ENCODE data around the gene DNM2. TPM values are rescaled to one million over a fixed set of nuclear protein-coding genes. Genes with fewer than 3 reads are reported as not detected.

Gene DNM2
- total and polyA plus RNA-seq, 2 donors (not counting 1 experiment from before 2014, with no cell fraction given): 42.6 to 76.8 TPM

- Histone ChIP-seq H4K20me1 (ENCODE audit: control insufficient read depth, extremely low read depth, insufficient read depth, low read length) (no peaks in the 10 kb centered on the region), H3K36me3 (ENCODE audit: control insufficient read depth, insufficient read depth, low read length) (peaks cover 10% of the 10 kb centered on the region), H3K27ac (ENCODE audit: insufficient read depth, low read length) (no peak overlapping the region), H3K27me3 (ENCODE audit: control insufficient read depth, insufficient read depth, low read length) (no peaks in the 10 kb centered on the region), H2AFZ (ENCODE audit: low read length) (no peak overlapping the region), H3K9me3 (ENCODE audit: control insufficient read depth, insufficient read depth, low read depth, low read length) (no peaks in the 10 kb centered on the region), H3K79me2 (ENCODE audit: control insufficient read depth, insufficient read depth, low read length) (peaks cover 2% of the 10 kb centered on the region), H3K4me2 (ENCODE audit: extremely low read depth, insufficient read depth, low read length) (no peak overlapping the region), H3K9ac (ENCODE audit: insufficient read depth, low read length) (no peak overlapping the region), H3K4me3 (replicated peaks in 1 of 4; ENCODE audit: control extremely low read depth in 1 of 4, insufficient read depth in 1 of 4, low read depth in 3 of 4, low read length in 4 of 4) (no peak overlapping the region), H3K4me1 (ENCODE audit: control insufficient read depth, extremely low read depth, insufficient read depth, low read length) (peaks cover 5% of the 10 kb centered on the region)
- no peak for DNase-seq (ENCODE audit: low read depth in 2 of 2)
- no peak for TF ChIP-seq EZH2 (IDR thresholded peaks at IDR 0.05; ENCODE audit: low read length, missing control alignments)
- TF ChIP-seq, protein P1, sequence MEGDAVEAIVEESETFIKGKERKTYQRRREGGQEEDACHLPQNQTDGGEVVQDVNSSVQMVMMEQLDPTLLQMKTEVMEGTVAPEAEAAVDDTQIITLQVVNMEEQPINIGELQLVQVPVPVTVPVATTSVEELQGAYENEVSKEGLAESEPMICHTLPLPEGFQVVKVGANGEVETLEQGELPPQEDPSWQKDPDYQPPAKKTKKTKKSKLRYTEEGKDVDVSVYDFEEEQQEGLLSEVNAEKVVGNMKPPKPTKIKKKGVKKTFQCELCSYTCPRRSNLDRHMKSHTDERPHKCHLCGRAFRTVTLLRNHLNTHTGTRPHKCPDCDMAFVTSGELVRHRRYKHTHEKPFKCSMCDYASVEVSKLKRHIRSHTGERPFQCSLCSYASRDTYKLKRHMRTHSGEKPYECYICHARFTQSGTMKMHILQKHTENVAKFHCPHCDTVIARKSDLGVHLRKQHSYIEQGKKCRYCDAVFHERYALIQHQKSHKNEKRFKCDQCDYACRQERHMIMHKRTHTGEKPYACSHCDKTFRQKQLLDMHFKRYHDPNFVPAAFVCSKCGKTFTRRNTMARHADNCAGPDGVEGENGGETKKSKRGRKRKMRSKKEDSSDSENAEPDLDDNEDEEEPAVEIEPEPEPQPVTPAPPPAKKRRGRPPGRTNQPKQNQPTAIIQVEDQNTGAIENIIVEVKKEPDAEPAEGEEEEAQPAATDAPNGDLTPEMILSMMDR (conservative IDR thresholded peaks at IDR 0.05 in 1 of 2, IDR thresholded peaks at IDR 0.05 in 1 of 2; ENCODE audit: low read depth in 1 of 2, low read length in 2 of 2): no peak
Measured at GRCh38 chr19:10773969-10774368, 56.1 kb downstream of the DNM2 start.

- H4K20me1 ChIP-seq (ENCODE audit: control insufficient read depth, extremely low read depth, insufficient read depth, low read length): no peaks in the 10 kb centered on the region
- H3K9me3 ChIP-seq (ENCODE audit: control insufficient read depth, insufficient read depth, low read depth, low read length): no peaks in the 10 kb centered on the region
- H3K4me3 ChIP-seq (replicated peaks in 1 of 4; ENCODE audit: control extremely low read depth in 1 of 4, insufficient read depth in 1 of 4, low read depth in 3 of 4, low read length in 4 of 4): no peak overlapping the region
- H3K4me1 ChIP-seq (ENCODE audit: control insufficient read depth, extremely low read depth, insufficient read depth, low read length): peaks cover 3% of the 10 kb centered on the region
- H3K27me3 ChIP-seq (ENCODE audit: control insufficient read depth, insufficient read depth, low read length): no peaks in the 10 kb centered on the region
- no peak overlapping the region for H3K4me2 ChIP-seq (ENCODE audit: extremely low read depth, insufficient read depth, low read length)
- H3K27ac ChIP-seq (ENCODE audit: insufficient read depth, low read length): no peak overlapping the region
- H3K9ac ChIP-seq (ENCODE audit: insufficient read depth, low read length): no peak overlapping the region
- peaks cover 8% of the 10 kb centered on the region for H3K36me3 ChIP-seq (ENCODE audit: control insufficient read depth, insufficient read depth, low read length)
- H3K79me2 ChIP-seq (ENCODE audit: control insufficient read depth, insufficient read depth, low read length): peaks cover 1% of the 10 kb centered on the region
- TF ChIP-seq, protein P1 (conservative IDR thresholded peaks at IDR 0.05 in 1 of 2, IDR thresholded peaks at IDR 0.05 in 1 of 2; ENCODE audit: low read depth in 1 of 2, low read length in 2 of 2): no peak
- TF ChIP-seq EZH2 (IDR thresholded peaks at IDR 0.05; ENCODE audit: low read length, missing control alignments): no peak
- DNase-seq (ENCODE audit: low read depth in 2 of 2): no peak
- no peak overlapping the region for H2AFZ ChIP-seq (ENCODE audit: low read length)
Measured at GRCh38 chr19:10774893-10775292, 57.0 kb downstream of the DNM2 start.

DNA sequence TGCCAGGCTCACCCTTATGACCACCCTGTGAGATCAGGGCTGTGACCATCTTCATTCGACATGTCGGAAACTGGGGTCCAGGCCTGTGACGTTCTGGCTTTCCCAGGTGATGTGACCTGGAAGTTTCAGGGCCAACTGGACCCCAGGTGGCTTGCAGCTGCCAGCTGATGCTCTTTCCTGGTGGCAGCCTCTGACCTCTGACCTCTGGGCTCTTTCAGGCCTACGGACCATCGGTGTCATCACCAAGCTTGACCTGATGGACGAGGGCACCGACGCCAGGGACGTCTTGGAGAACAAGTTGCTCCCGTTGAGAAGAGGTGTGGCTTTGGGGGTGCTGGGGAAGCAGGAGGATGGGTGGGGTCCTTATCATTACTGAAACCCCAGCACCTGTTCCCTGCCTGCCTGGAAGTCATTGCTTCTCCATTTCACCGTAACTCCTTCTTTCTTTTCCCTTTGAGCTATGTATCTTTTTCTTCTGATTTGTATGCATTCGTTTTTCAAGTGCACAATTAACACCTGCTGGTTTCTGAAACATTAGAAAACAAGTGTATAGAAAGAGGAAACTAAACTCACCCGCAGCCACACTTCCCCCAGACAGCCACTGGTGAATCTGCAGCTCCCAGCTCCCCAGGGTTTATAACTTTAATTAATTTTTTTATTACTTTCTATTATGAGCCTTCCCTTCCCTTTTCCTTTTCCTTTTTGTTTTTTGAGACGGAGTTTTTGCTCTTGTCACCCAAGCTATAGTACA is 59.2 kb downstream of the DNM2 start:
- no peaks in the 10 kb centered on the region for H3K79me2 ChIP-seq (ENCODE audit: control insufficient read depth, insufficient read depth, low read length)
- H3K4me1 ChIP-seq (ENCODE audit: control insufficient read depth, extremely low read depth, insufficient read depth, low read length): peaks cover 3% of the 10 kb centered on the region
- H3K4me3 ChIP-seq (replicated peaks in 1 of 4; ENCODE audit: control extremely low read depth in 1 of 4, insufficient read depth in 1 of 4, low read depth in 3 of 4, low read length in 4 of 4): no peak overlapping the region
- H2AFZ ChIP-seq (ENCODE audit: low read length): no peak overlapping the region
- no peak overlapping the region for H3K27ac ChIP-seq (ENCODE audit: insufficient read depth, low read length)
- no peak overlapping the region for H3K4me2 ChIP-seq (ENCODE audit: extremely low read depth, insufficient read depth, low read length)
- TF ChIP-seq EZH2 (IDR thresholded peaks at IDR 0.05; ENCODE audit: low read length, missing control alignments): no peak
- TF ChIP-seq, protein P1 (conservative IDR thresholded peaks at IDR 0.05 in 1 of 2, IDR thresholded peaks at IDR 0.05 in 1 of 2; ENCODE audit: low read depth in 1 of 2, low read length in 2 of 2): no peak
- no peaks in the 10 kb centered on the region for H4K20me1 ChIP-seq (ENCODE audit: control insufficient read depth, extremely low read depth, insufficient read depth, low read length)
- H3K36me3 ChIP-seq (ENCODE audit: control insufficient read depth, insufficient read depth, low read length): peaks cover 13% of the 10 kb centered on the region
- no peaks in the 10 kb centered on the region for H3K27me3 ChIP-seq (ENCODE audit: control insufficient read depth, insufficient read depth, low read length)
- no peak for DNase-seq (ENCODE audit: low read depth in 2 of 2)
- no peaks in the 10 kb centered on the region for H3K9me3 ChIP-seq (ENCODE audit: control insufficient read depth, insufficient read depth, low read depth, low read length)
- no peak overlapping the region for H3K9ac ChIP-seq (ENCODE audit: insufficient read depth, low read length)

Data from fibroblast of lung (primary cell).